Measurements from ENCODE around the gene TAT.

DNA sequence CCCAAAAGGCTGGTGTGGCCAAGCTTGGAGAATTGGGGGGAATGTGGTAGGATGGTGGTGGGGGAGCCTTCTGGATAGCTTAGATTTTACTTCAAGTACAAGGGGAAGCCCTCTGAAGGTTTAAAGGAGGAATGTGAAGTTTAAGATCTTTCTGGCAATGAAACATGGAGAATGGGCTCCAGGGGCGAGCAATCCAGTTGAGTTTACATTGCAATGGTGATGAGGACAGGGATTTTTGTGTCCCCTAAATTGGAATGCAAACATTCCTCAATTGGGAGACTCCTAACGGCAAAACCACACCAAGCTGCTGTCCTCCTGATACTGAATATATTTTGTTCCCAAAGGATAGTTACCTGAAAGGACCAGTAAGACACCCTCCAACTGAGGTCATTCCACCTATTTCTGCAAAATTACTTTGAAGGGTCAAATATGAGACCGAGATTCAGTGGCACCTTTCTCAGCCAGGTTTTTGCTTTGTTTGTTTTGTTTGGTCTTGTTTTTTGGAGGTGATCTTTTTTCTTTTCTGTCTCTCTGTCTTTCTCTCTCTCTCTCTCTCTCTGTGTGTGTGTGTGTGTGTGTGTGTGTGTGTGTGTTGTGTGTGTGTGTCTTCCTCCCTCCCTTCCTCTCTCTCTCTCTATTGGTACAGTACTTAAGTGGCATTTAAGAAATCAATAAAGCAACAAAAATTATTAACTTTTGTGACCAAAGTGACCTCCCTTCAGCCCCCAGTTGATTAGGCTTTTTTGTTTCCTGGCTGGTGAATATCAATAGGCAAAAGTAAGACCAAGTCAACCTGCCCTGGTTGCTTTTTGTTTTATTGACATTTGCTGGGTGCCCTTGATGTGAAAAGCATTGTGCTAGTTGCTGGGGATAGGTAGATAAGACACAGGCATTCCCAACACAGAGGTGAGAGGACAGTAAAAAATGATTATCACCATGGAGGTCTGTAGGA, 16.4 kb upstream of the TAT start:
- TF ChIP-seq, protein P1, sequence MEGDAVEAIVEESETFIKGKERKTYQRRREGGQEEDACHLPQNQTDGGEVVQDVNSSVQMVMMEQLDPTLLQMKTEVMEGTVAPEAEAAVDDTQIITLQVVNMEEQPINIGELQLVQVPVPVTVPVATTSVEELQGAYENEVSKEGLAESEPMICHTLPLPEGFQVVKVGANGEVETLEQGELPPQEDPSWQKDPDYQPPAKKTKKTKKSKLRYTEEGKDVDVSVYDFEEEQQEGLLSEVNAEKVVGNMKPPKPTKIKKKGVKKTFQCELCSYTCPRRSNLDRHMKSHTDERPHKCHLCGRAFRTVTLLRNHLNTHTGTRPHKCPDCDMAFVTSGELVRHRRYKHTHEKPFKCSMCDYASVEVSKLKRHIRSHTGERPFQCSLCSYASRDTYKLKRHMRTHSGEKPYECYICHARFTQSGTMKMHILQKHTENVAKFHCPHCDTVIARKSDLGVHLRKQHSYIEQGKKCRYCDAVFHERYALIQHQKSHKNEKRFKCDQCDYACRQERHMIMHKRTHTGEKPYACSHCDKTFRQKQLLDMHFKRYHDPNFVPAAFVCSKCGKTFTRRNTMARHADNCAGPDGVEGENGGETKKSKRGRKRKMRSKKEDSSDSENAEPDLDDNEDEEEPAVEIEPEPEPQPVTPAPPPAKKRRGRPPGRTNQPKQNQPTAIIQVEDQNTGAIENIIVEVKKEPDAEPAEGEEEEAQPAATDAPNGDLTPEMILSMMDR (conservative IDR thresholded peaks at IDR 0.05), result no peak
- no peak for TF ChIP-seq EZH2 (IDR thresholded peaks at IDR 0.05; ENCODE audit: low read depth)

All from PC-9 (cell line).